Stimulated activated naive B cell treated with anti-CD40 and anti-IgM and Interleukin-4, amounts not matched to agents 10 μg/mL and 1 μg/mL and 100 μg/mL, for 72 hours (primary cell): Measurements from ENCODE around the gene NDUFA7.

Experiments used
- ATAC-seq, 2 donors: fragments of 150-1000 bp; cut with Tn5 transposase; replicated peaks; 2 replicates each; pipeline ENCODE4 v1.10.0; 2021; ENCODE audit warnings: moderate library complexity in 1 of 2
- DNase-seq: peaks from one replicate; pipeline ENCODE4 v3.0.0; 2021
- H3K27ac Mint-ChIP-seq: one replicate; pipeline ENCODE4 v1.8.0; 2022; ENCODE audit warnings: mild to moderate bottlenecking, mixed read lengths
- H3K27me3 Mint-ChIP-seq, 2 donors: one replicate each; pipeline ENCODE4 v1.8.0; 2022; ENCODE audit warnings: mixed read lengths in 2 of 2
- H3K36me3 Mint-ChIP-seq, 2 donors: one replicate each; pipeline ENCODE4 v1.8.0; 2022; ENCODE audit warnings: mixed read lengths in 2 of 2, mild to moderate bottlenecking in 1 of 2
- H3K4me1 Mint-ChIP-seq, 2 donors: one replicate each; pipeline ENCODE4 v1.8.0; 2022; ENCODE audit warnings: mixed read lengths in 2 of 2, mild to moderate bottlenecking in 1 of 2
- H3K4me3 Mint-ChIP-seq, 2 donors: one replicate each; pipeline ENCODE4 v1.8.0; 2022; ENCODE audit warnings: mild to moderate bottlenecking in 2 of 2, mixed read lengths in 2 of 2, moderate library complexity in 1 of 2
- H3K9me3 Mint-ChIP-seq, 2 donors: one replicate each; pipeline ENCODE4 v1.8.0; 2022; ENCODE audit warnings: mixed read lengths in 2 of 2, mild to moderate bottlenecking in 1 of 2

Gene NDUFA7

GRCh38 chr19:8321067-8321985, at the start of gene NDUFA7, which contains the start of gene RPS28:
TSS of gene NDUFA7 (minus strand) at chr19:8321375. CDS start at chr19:8321358, 17 bp downstream.
TSS of gene RPS28 (plus strand) at chr19:8321496. CDS start at chr19:8321531, 35 bp downstream.
- Mint-ChIP-seq H3K27ac (peak within 1 kb of the TSS; percentile 99), H3K27me3 (no peaks in the 10 kb centered on the region), H3K4me1 (peaks cover 15 to 41% of the 10 kb centered on the region in 2 donors), H3K9me3 (no peaks in the 10 kb centered on the region), H3K4me3 (peak within 1 kb of the TSS; percentile 96 to 98), H3K36me3 (peaks cover 22 to 43% of the 10 kb centered on the region in 2 donors)
- DNase-seq, result peak; percentile 94
- ATAC-seq, result peak; percentile 89 to 95

GRCh38 chr19:8370176-8371010, 49.2 kb upstream of the NDUFA7 start:
- Mint-ChIP-seq H3K4me3 (no peak overlapping the region), H3K27ac (no peak overlapping the region), H3K9me3 (no peaks in the 10 kb centered on the region), H3K27me3 (peaks cover 27 to 37% of the 10 kb centered on the region in 2 donors), H3K36me3 (peaks cover 0 to 11% of the 10 kb centered on the region in 2 donors), H3K4me1 (peaks cover 10 to 11% of the 10 kb centered on the region in 2 donors)
- DNase-seq, result no peak
- no peak for ATAC-seq

GRCh38 chr19:8367327-8368001, 46.3 kb upstream of the NDUFA7 start:
- no peak overlapping the region for H3K27ac Mint-ChIP-seq
- DNase-seq (no peak), ATAC-seq (no peak)
- H3K27me3 Mint-ChIP-seq, result peaks cover 40 to 56% of the 10 kb centered on the region in 2 donors
- H3K4me3 Mint-ChIP-seq, result no peak overlapping the region
- peaks cover 0 to 7% of the 10 kb centered on the region in 2 donors for H3K36me3 Mint-ChIP-seq
- H3K4me1 Mint-ChIP-seq, result peaks cover 19 to 26% of the 10 kb centered on the region in 2 donors
- H3K9me3 Mint-ChIP-seq, result no peaks in the 10 kb centered on the region

GRCh38 chr19:8366961-8367326, 45.8 kb upstream of the NDUFA7 start:
- ATAC-seq (no peak), DNase-seq (no peak)
- no peaks in the 10 kb centered on the region for H3K9me3 Mint-ChIP-seq
- H3K27ac Mint-ChIP-seq, result no peak overlapping the region
- peaks cover 40 to 61% of the 10 kb centered on the region in 2 donors for H3K27me3 Mint-ChIP-seq
- H3K4me1 Mint-ChIP-seq, result peaks cover 19 to 26% of the 10 kb centered on the region in 2 donors
- H3K4me3 Mint-ChIP-seq, result no peak overlapping the region
- peaks cover 0 to 7% of the 10 kb centered on the region in 2 donors for H3K36me3 Mint-ChIP-seq

GRCh38 chr19:8366121-8366581, 45.0 kb upstream of the NDUFA7 start:
- DNase-seq (no peak), ATAC-seq (no peak)
- Mint-ChIP-seq H3K4me3 (no peak overlapping the region), H3K36me3 (peaks cover 0 to 7% of the 10 kb centered on the region in 2 donors), H3K27ac (no peak overlapping the region), H3K27me3 (peaks cover 44 to 67% of the 10 kb centered on the region in 2 donors), H3K9me3 (no peaks in the 10 kb centered on the region), H3K4me1 (peaks cover 19 to 26% of the 10 kb centered on the region in 2 donors)

GRCh38 chr19:8363803-8364771, 42.9 kb upstream of the NDUFA7 start, which contains the start of gene ANGPTL4:
TSS of gene ANGPTL4 (plus strand) at chr19:8364155. CDS start at chr19:8364322, 167 bp downstream.
- H3K27ac Mint-ChIP-seq, result peak within 1 kb of the TSS; percentile 47
- peaks cover 0 to 7% of the 10 kb centered on the region in 2 donors for H3K36me3 Mint-ChIP-seq
- no peak for DNase-seq
- no peaks in the 10 kb centered on the region for H3K9me3 Mint-ChIP-seq
- peaks cover 16 to 26% of the 10 kb centered on the region in 2 donors for H3K4me1 Mint-ChIP-seq
- peak within 1 kb of the TSS; percentile 76 to 80 for H3K4me3 Mint-ChIP-seq
- H3K27me3 Mint-ChIP-seq, result peaks cover 44 to 67% of the 10 kb centered on the region in 2 donors
- ATAC-seq, result peak; percentile 75 to 76

- Mint-ChIP-seq H3K36me3 (no peaks in the 10 kb centered on the region), H3K27ac (no peak overlapping the region), H3K9me3 (no peaks in the 10 kb centered on the region), H3K4me3 (no peak overlapping the region), H3K4me1 (peaks cover 11 to 19% of the 10 kb centered on the region in 2 donors), H3K27me3 (peaks cover 33 to 48% of the 10 kb centered on the region in 2 donors)
- peak; percentile 27 to 33 for ATAC-seq
- DNase-seq, result no peak
These were observed 41.0 kb upstream of the NDUFA7 start for GRCh38 chr19:8361921-8362793.

- Mint-ChIP-seq H3K27ac (no peak overlapping the region), H3K4me1 (peaks cover 8 to 17% of the 10 kb centered on the region in 2 donors), H3K4me3 (no peak overlapping the region), H3K36me3 (no peaks in the 10 kb centered on the region), H3K27me3 (peaks cover 17 to 40% of the 10 kb centered on the region in 2 donors), H3K9me3 (peaks cover 0 to 4% of the 10 kb centered on the region in 2 donors)
- ATAC-seq, result no peak
- no peak for DNase-seq
These were observed 39.0 kb upstream of the NDUFA7 start for GRCh38 chr19:8360196-8360595.

- Mint-ChIP-seq H3K27me3 (peaks cover 15 to 38% of the 10 kb centered on the region in 2 donors), H3K27ac (no peak overlapping the region), H3K36me3 (no peaks in the 10 kb centered on the region), H3K4me1 (peaks cover 5 to 12% of the 10 kb centered on the region in 2 donors), H3K4me3 (no peak overlapping the region), H3K9me3 (peaks cover 0 to 4% of the 10 kb centered on the region in 2 donors)
- DNase-seq (no peak), ATAC-seq (no peak)
These were observed 37.8 kb upstream of the NDUFA7 start for GRCh38 chr19:8358948-8359347.

- Mint-ChIP-seq H3K36me3 (no peaks in the 10 kb centered on the region), H3K9me3 (peaks cover 0 to 4% of the 10 kb centered on the region in 2 donors), H3K27ac (no peak overlapping the region), H3K4me3 (no peak overlapping the region), H3K4me1 (peaks cover 3 to 6% of the 10 kb centered on the region in 2 donors), H3K27me3 (peaks cover 12 to 29% of the 10 kb centered on the region in 2 donors)
- ATAC-seq (no peak), DNase-seq (no peak)
These were observed 35.9 kb upstream of the NDUFA7 start for GRCh38 chr19:8357007-8357521.

GRCh38 chr19:8355631-8356402, 34.6 kb upstream of the NDUFA7 start:
- Mint-ChIP-seq H3K4me1 (peaks cover 5 to 6% of the 10 kb centered on the region in 2 donors), H3K27ac (no peak overlapping the region), H3K36me3 (no peaks in the 10 kb centered on the region), H3K27me3 (peaks cover 18 to 35% of the 10 kb centered on the region in 2 donors), H3K9me3 (peaks cover 0 to 4% of the 10 kb centered on the region in 2 donors), H3K4me3 (no peak overlapping the region)
- ATAC-seq, result peak; percentile 33 to 52
- DNase-seq, result no peak
